Limb (tissue), 2 donors: ENCODE results near the gene TMEM233.

Experiments used
- DNase-seq, 2 donors: peaks; one replicate each; pipeline ENCODE4 v3.0.0-alpha.2; 2016; ENCODE audit errors: extremely low spot score in 2 of 2

Gene TMEM233

GRCh38 chr12:119593578-119594398, at the start of gene TMEM233:
TMEM233 (plus strand) TSS chr12:119593774; CDS start chr12:119593849, 75 bp downstream.
- peak in 1 of 2 donors; percentile 36 for DNase-seq

GRCh38 chr12:119544765-119545625, 48.6 kb upstream of the TMEM233 start:
- DNase-seq, result peak; percentile 78 to 79

GRCh38 chr12:119546340-119546739, 47.2 kb upstream of the TMEM233 start:
- DNase-seq, result no peak

GRCh38 chr12:119547001-119547400, 46.6 kb upstream of the TMEM233 start:
- no peak for DNase-seq

- no peak for DNase-seq
These were observed 36.7 kb upstream of the TMEM233 start for GRCh38 chr12:119556854-119557253.

- DNase-seq, result no peak
These were observed 28.2 kb upstream of the TMEM233 start for GRCh38 chr12:119565404-119565803.

- DNase-seq, result no peak
These were observed 22.8 kb upstream of the TMEM233 start for GRCh38 chr12:119570771-119571170.

- no peak for DNase-seq
These were observed 20.5 kb upstream of the TMEM233 start for GRCh38 chr12:119573086-119573485.

- no peak for DNase-seq
These were observed 19.3 kb upstream of the TMEM233 start for GRCh38 chr12:119574255-119574654.

GRCh38 chr12:119576118-119576810, 17.3 kb upstream of the TMEM233 start:
- DNase-seq, result no peak

GRCh38 chr12:119576915-119577314, 16.7 kb upstream of the TMEM233 start:
- DNase-seq, result no peak

- no peak for DNase-seq
These were observed 15.5 kb upstream of the TMEM233 start for GRCh38 chr12:119578112-119578511.

GRCh38 chr12:119589097-119589496, 4.5 kb upstream of the TMEM233 start:
- DNase-seq, result no peak

- DNase-seq, result no peak
These were observed 3.9 kb upstream of the TMEM233 start for GRCh38 chr12:119589634-119590033.

- no peak for DNase-seq
These were observed 1.3 kb upstream of the TMEM233 start for GRCh38 chr12:119592232-119592631.

GRCh38 chr12:119594399-119594730, 791 bp downstream of the TMEM233 start:
- peak in 1 of 2 donors; percentile 29 for DNase-seq

- DNase-seq, result peak; percentile 2 to 42
These were observed 1.3 kb downstream of the TMEM233 start for GRCh38 chr12:119594772-119595445.

- DNase-seq, result no peak
These were observed 4.6 kb downstream of the TMEM233 start for GRCh38 chr12:119598159-119598558.

GRCh38 chr12:119601877-119602733, 8.5 kb downstream of the TMEM233 start:
- DNase-seq, result no peak

GRCh38 chr12:119602734-119603094, 9.1 kb downstream of the TMEM233 start:
- no peak for DNase-seq
